SW 1271 (cell line): ENCODE data around the gene HSBP1L1.
A peak's percentile ranks its signal among the peaks of the same experiment; 100 is the strongest.
"Not testable (repeated sequence)": the region's sequence is repeated elsewhere in the genome, so short reads cannot be mapped to it uniquely, and the experiment has no call there.

Experiments
- DNase-seq, 2 experiments: peaks; one replicate each; lab custom pipeline; 2025; lab: John Stamatoyannopoulos, UW

The HSBP1L1 gene

GRCh38 chr18:79987566-79987965 lies 23.1 kb downstream of the HSBP1L1 start:
- no peak for DNase-seq

DNA sequence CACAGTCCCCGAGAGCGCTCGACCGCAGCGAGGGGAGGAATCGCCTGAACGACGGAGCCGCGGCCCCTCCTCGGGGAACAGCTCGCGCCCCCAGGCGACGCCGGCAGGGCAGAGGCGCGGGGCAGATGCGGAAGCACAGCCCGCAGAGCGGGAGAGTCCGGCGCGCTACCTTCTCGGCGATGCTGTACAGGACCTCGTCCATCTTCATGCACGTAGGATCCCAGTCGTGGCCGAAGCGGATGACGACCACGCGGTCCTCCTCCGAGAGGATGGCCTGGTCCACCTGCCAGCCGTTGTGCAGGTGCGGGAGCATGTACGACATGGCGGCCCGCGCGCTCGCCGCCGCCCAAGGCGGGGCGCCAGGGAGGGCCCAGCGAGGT lies 23.6 kb downstream of the HSBP1L1 start:
- DNase-seq = peak in 1 of 2 experiments; percentile 50

DNA sequence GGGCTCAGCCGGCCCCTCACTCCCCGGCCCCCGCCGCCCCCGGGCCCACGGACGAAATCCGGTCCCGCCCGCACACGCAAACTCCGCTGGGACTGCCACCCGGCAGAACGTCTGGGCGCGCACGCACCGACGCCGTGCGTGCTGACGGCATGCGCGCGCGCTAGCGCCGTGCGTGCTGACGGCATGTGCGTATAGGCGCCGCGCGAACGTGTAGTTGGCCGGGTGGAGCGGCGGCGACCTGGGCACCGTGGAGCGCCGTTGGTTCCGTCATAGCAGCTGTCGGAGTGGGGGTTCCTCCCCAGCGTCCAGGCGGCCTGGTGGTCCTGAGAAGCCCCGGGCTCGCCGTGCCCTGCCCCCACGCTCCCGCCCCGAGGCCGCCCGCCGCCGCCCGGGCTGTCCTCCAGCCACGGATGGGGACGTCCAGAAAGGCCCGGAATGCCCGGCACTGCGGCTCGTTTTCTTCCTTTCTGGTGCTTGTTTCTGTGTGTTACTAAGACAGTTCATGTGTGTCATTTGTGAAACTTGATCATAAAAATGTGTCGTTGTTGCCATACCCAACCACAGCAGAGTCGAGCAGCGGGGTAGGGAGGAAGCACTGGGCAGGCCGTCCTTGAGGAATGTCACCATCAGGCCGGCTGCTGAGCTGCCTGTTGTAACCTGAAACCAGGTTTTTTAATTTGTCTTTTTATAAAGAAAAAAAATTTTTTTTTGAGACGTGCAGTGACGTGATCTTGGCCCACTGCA lies 24.2 kb downstream of the HSBP1L1 start, which contains the start of gene TXNL4A:
TSS of gene TXNL4A (minus strand) at position 113 of the 744 bp plus-strand sequence. CDS start 171 bp downstream, outside the sequence.
- DNase-seq = peak; percentile 52 to 71

DNA sequence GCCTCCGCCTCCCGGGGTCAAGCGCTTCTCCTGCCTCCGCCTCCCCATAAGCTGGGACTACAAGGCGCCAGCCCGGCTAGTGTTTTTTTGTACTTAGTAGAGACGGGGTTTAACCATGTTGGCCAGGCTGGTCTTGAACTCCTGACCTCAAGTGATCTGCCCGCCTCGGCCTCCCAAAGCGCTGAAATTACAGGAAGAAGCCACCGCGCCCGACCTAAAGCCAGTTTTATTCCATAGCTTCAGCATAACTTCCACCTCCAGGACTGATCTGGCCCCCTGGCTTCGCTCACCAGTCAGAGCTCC lies 24.7 kb downstream of the HSBP1L1 start:
- no peak for DNase-seq

- DNase-seq = no peak
Measured at GRCh38 chr18:79991494-79991893, 27.1 kb downstream of the HSBP1L1 start.

- DNase-seq = not testable (repeated sequence)
Measured at GRCh38 chr18:79999701-80000100, 35.3 kb downstream of the HSBP1L1 start.

- DNase-seq = no peak
Measured at GRCh38 chr18:80000877-80001276, 36.4 kb downstream of the HSBP1L1 start.

DNA sequence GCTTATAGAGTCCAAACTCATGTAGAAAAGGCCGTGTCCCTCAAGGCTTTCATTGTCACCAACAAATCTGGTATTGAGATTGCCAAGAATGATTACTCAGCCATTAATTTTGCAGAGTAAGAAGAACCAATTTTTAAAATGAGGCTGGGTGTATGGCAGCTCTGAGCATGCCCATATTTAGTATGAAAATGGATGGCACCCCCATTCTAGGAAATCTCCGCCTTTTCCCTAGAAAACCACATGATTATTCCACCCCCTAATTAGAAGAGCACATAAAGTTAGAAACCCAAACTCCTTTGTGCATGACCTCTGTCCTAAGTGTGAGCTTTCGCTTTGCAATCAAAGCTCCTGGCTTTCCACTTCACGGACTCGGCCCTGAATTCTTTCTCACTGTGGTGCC lies 38.0 kb downstream of the HSBP1L1 start:
- DNase-seq = no peak

DNA sequence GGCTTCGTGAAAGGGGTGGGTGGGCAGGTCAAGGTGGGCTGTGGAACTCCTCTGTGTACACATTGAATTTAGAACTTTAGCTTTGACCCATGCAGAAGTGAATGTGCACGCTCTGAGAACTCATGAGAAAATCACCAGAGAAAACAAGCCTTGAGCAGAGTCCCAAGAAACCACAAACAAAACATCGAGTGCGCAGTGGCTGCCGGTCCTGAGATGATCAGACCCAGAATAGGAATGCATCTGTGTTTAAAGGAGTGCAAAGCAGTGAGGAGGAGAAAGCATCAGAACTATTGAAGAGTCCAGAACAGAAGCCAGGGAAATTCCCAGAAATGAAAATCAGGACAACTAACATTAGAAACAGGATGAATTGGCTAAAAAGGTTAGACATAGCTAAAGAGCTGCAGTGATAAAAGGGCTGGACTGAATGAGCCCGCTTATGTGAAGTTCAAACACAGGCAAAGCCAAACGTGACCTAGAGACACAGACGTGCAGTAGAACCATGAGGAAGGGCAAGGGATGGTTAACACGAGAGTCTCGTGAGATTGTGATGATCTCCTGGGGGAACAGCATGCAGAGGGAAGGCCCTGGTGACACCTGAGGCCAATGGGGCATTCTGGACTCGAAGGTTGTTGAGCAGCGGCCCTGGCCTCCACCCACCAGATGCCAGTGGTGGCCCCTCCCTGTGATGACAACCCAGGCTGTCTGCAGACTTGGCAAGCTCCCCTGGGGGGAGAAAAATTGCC lies 40.3 kb downstream of the HSBP1L1 start:
- no peak for DNase-seq

DNA sequence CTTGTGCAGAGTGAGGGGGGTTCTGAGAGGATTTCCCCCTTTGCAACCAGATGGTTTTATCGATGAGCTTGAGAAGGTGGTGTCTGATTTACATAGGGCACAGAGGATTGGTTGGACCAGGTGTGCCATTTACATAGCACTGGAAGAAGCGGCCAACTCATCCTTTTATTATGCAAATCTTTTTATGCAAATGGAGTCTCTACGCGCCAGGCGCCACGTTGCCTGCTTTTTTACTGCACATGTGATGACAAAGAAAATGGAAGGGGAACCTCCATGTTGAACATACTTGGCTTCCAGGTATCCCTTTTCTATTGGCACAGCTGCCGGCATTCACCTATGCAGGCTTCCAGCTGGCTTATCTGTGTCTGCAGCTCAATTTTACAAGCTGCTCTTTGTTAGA lies 42.3 kb downstream of the HSBP1L1 start:
- DNase-seq = no peak

DNA sequence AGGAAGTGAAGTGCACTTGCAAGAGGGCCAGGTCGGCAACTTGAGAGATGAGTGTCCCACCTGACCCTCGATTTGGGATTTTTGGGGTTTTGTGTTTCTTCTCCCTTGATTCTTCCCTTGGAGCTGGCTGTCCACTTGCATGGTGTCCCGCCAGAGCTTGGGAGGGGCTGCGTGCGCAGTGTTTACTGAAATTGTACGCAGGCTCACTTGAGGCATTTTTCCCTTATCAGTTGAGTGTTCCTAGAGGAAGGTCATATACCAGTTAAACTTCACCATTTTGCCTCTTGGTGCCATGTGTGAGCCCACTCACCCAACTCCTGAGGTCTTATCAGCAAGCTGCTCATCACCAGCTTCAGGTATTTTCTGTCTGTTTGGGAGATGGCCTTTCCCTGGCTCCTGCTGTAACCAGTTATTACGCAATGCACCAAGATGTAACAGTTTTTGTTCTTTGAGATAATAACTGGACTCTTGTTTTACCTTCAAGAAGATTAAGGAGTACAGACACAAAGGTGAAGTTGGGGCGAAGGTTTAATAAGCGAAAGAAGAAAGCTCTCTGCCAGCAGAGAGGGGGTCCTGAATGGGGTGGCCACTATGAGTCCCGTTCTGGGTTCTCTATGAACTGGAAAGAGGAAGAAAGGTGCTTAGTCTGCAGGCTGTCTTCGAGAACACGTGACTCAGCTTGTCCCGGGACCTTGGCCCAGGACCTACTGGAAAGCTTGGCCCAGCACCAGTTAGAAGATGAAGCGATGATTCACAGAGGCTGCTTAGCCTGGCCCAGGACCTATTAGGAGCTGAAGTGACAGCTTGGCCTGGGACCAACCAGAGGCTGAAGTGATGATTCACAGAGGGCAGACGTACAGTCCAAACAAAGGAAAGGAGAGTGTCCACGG lies 45.5 kb downstream of the HSBP1L1 start:
- peak; percentile 17 to 62 for DNase-seq

DNA sequence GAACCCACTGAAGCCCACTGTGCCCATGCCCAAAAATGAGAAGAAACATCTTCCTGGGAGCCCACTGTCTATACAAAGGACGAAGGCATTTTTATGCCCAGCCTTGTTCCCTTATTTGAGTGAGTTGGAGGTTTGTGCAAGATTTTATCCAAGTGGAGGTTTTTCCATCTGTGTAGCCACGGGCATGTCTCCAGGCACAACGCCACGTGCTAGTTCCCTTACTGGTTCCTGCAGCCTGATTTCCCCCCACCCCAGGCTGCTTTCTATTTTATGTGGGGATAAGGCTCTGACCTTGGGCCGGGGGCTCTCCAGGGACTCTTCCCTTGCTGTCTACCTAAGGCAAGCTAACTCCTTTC lies 46.1 kb downstream of the HSBP1L1 start:
- DNase-seq = no peak

DNA sequence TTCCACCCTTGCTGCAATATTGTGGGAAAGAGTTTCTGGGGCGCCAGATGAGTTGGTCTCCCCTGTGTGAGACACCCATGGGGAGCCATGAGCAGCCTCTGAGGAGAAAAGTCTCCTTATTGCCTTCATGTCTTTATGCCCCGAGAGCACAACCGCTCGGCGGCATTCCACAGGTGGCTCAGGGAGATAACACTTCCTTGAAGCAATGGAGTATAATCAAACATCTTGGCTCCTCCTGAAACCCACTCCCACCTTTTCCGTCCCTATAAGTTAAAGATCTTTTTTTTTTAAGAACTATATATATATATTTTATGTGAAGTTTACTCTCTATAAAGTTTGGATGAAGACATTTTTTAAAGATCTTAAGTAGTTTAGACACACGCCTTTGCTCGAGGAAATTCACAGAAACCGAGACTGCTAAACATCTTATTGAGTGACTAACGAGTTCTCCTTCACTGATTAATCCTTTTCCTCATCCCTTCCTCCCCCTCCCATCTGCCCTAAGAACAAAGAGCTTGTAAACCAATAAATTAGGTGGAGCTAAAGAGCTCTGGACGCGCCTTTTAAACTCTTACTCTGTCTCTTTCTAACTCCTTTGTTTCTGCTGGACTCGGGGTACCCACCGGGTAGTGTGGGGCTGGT lies 47.2 kb downstream of the HSBP1L1 start:
- DNase-seq = not testable (repeated sequence)

DNA sequence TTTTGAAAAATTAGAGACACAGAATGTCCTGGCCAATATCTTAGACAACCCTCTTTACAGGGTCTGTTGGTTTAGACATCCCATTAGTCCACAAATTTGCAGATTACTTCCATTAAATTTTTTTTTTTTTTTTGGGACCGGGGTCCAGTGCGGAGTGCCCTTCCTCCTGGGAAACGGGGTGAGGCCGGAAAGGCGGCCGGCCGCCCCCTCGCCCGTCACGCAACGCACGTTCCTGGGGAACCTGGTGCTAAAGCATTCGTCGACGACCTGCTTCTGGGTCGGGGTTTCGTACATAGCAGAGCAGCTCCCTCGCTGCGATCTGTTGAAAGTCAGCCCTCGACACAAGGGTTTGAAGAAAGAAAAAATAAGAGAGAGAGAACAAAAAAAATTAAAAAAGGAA lies 48.3 kb downstream of the HSBP1L1 start:
- no peak for DNase-seq
